PC-9 (cell line): ENCODE results near the gene CPA5. TPM values are rescaled to one million over a fixed set of nuclear protein-coding genes. Genes with fewer than 3 reads are reported as not detected.

Experiments used
- BruUV-seq: library from RNA; stranded (reverse); fragments of 400-500 nt; replicated peaks from 2 replicates; lab custom pipeline; 2021; lab: Mats Ljungman, UMichigan
- CTCF ChIA-PET: fragments of 300-600 bp; sonication (Branson Sonifier 250); formaldehyde crosslinking; loops from one replicate; lab custom pipeline; 2022; ENCODE audit warnings: antibody characterized with exemption; lab: Charles Lee
- POLR2A ChIA-PET: fragments of 300-600 bp; sonication (Branson Sonifier 250); formaldehyde crosslinking; loops from one replicate; lab custom pipeline; 2022; ENCODE audit warnings: antibody characterized with exemption; ENCODE audit not compliant: unreplicated experiment; lab: Charles Lee
- DNase-seq, 2 experiments: peaks; one replicate each; pipeline versions ENCODE4 v3.0.0 to v3.0.0-alpha.2; 2015 to 2022; ENCODE audit warnings: mixed read lengths in 1 of 2
- H2AFZ ChIP-seq: fragments of 200-600 bp; sonication (generic); 2 replicates; pipeline ENCODE4 v1.8.1; 2017; ENCODE audit warnings: antibody characterized with exemption
- H3F3A ChIP-seq: fragments of 200-600 bp; sonication (generic); 2 replicates; pipeline ENCODE4 v1.8.1; 2017; ENCODE audit warnings: antibody characterized with exemption, mild to moderate bottlenecking, low read depth; ENCODE audit not compliant: insufficient read depth
- H3K27ac ChIP-seq: fragments of 200-600 bp; sonication (generic); 2 replicates; pipeline ENCODE4 v1.6.1; 2016; ENCODE audit warnings: mixed run types
- H3K27me3 ChIP-seq: fragments of 200-600 bp; sonication (generic); 2 replicates; pipeline ENCODE4 v1.6.1; 2016; ENCODE audit warnings: low read depth, mixed run types; ENCODE audit not compliant: insufficient read depth
- H3K36me3 ChIP-seq: fragments of 200-600 bp; sonication (generic); 2 replicates; pipeline ENCODE4 v1.6.1; 2016; ENCODE audit warnings: low read depth, mixed run types
- H3K4me1 ChIP-seq: fragments of 200-600 bp; sonication (generic); replicated peaks from 2 replicates; pipeline ENCODE4 v1.6.1; 2016; ENCODE audit warnings: mixed run types; ENCODE audit not compliant: insufficient read depth
- H3K4me2 ChIP-seq: fragments of 200-600 bp; sonication (generic); 2 replicates; pipeline ENCODE4 v1.6.1; 2017; ENCODE audit warnings: mixed run types
- H3K4me3 ChIP-seq: fragments of 200-600 bp; sonication (generic); 2 replicates; pipeline ENCODE4 v1.6.1; 2016; ENCODE audit warnings: mixed run types
- H3K79me2 ChIP-seq: fragments of 200-600 bp; sonication (generic); 2 replicates; pipeline ENCODE4 v1.6.1; 2017; ENCODE audit warnings: low read depth, mixed run types
- H3K9me2 ChIP-seq: fragments of 200-600 bp; sonication (generic); 2 replicates; pipeline ENCODE4 v1.8.1; 2017; ENCODE audit warnings: mild to moderate bottlenecking; ENCODE audit not compliant: insufficient read depth
- H3K9me3 ChIP-seq: fragments of 200-600 bp; sonication (generic); 2 replicates; pipeline ENCODE4 v1.8.1; 2016; ENCODE audit warnings: low read depth; ENCODE audit not compliant: insufficient read depth
- H4K20me1 ChIP-seq: fragments of 200-600 bp; sonication (generic); 2 replicates; pipeline ENCODE4 v1.8.1; 2017; ENCODE audit not compliant: insufficient read depth
- CTCF ChIP-seq: fragments of 200-600 bp; sonication (generic); conservative IDR thresholded peaks from 2 replicates; pipeline ENCODE4 v1.6.1; 2017; ENCODE audit warnings: mixed run types, antibody characterized with exemption, mild to moderate bottlenecking, moderate library complexity
- EZH2 ChIP-seq: fragments of 200-600 bp; sonication (generic); IDR thresholded peaks from 2 replicates; pipeline ENCODE4 v1.8.0; 2017; ENCODE audit warnings: antibody characterized with exemption, low read depth
- intact Hi-C: fragments of 100-400 bp; cut with micrococcal nuclease; formaldehyde crosslinking; loops from one replicate; pipeline ENCODE4 v1.10.0; 2022; ENCODE audit not compliant: unreplicated experiment
- total RNA-seq: library from RNA; stranded (reverse); gene quantifications from 2 replicates; pipeline ENCODE4 v1.2.3, GENCODE V29; 2021

CPA5 gene
- total RNA-seq, 1 experiment from 2014 or later: not detected

GRCh38 chr7:130362251-130362816, 17.7 kb downstream of the CPA5 start:
- CTCF ChIA-PET: no interaction called here
- POLR2A ChIA-PET: no interaction called here
- intact Hi-C loops: no loop called here

DNA sequence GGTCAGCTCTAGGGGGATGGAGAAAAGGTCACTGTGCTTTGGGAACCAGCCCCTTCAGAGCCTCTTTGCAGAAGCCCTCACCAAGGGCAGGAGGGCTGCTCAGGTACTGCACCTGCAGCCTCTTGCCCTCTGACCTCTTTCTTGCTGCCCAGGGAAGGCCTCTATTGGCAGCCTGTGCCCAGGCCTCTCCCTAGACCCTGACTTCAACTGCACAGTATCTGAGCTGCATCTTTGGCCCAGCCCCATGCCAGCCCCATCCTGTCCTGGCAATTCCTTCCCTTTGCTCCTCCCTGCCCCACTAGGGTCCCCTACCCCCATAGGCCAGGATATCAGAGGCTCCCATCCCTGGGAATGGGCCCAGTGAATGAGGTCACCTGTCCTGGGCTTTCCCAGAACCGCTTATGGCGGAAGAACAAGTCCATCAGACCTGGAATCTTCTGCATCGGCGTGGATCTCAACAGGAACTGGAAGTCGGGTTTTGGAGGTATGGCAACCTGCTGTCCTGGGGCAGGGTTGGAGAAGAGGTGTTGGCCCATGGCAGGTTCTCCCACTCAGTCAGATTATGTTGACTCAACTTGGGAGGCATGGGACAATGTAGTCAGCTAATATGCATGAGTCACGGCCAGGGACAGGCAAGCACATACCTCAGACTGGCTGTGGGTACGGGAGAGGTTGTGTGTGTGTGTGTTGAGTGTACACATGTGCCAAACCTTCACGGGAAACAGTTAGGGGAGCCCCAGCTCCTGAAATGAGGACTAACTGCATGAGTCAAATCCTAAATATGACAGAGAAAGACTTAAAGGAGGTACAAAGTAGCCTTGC, 18.6 kb downstream of the CPA5 start:
- H3K36me3 ChIP-seq: no peaks in the 10 kb centered on the region
- peaks cover 49% of the 10 kb centered on the region for H3K4me1 ChIP-seq
- POLR2A ChIA-PET: no interaction called here
- H4K20me1 ChIP-seq: no peaks in the 10 kb centered on the region
- peak overlapping the region; percentile 58 for H3K27ac ChIP-seq
- H2AFZ ChIP-seq: peak overlapping the region; percentile 65
- H3K9me2 ChIP-seq: no peaks in the 10 kb centered on the region
- intact Hi-C loops: no loop called here
- peak; percentile 71 to 96 for DNase-seq
- peak overlapping the region; percentile 27 for H3K4me2 ChIP-seq
- peaks cover 6% of the 10 kb centered on the region; the same call in 1 of the 2 replicates for H3K9me3 ChIP-seq
- BruUV-seq: no TSS peak
- H3K4me3 ChIP-seq: no peak overlapping the region
- TF ChIP-seq CTCF (no peak), EZH2 (no peak)
- H3K79me2 ChIP-seq: no peaks in the 10 kb centered on the region
- H3F3A ChIP-seq: peaks cover 27% of the 10 kb centered on the region; the same call in 1 of the 2 replicates
- no peaks in the 10 kb centered on the region for H3K27me3 ChIP-seq
- CTCF ChIA-PET: no interaction called here

More at GRCh38 chr7:130362251-130362816, 17.7 kb downstream of the CPA5 start:
- no peak for DNase-seq
- H3K4me3 ChIP-seq: no peak overlapping the region
- H3K4me1 ChIP-seq: peaks cover 56% of the 10 kb centered on the region
- no TSS peak for BruUV-seq
- no peaks in the 10 kb centered on the region for H3K79me2 ChIP-seq
- peaks cover 6% of the 10 kb centered on the region; the same call in 1 of the 2 replicates for H3K9me3 ChIP-seq
- no peak overlapping the region for H3K4me2 ChIP-seq
- H2AFZ ChIP-seq: no peak overlapping the region
- H3K36me3 ChIP-seq: no peaks in the 10 kb centered on the region
- H3F3A ChIP-seq: peaks cover 31% of the 10 kb centered on the region
- no peaks in the 10 kb centered on the region for H4K20me1 ChIP-seq
- H3K27ac ChIP-seq: no peak overlapping the region
- TF ChIP-seq EZH2 (no peak), CTCF (no peak)
- H3K9me2 ChIP-seq: no peaks in the 10 kb centered on the region
- no peaks in the 10 kb centered on the region for H3K27me3 ChIP-seq

DNA sequence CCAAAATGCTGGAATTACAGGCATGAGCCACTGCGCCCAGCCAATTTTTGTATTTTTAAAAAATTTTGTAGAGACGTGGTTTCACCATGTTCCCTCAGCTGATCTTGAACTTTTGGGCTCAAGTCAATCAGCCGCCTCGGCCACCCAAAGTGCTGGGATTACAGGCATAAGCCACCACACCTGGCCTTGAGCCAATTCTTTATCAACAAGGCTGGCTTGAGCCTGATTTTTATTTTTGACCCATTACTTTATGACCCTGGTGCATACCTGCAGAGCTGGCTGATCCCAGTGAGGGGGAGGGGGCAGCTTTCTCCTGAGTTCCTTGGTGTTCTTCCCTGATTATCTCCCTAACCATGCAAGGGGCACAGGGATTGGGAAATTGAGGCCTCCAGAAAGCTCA, 19.8 kb downstream of the CPA5 start:
- Histone ChIP-seq H4K20me1 (no peaks in the 10 kb centered on the region), H3K4me1 (peaks cover 51% of the 10 kb centered on the region), H3K9me2 (no peaks in the 10 kb centered on the region), H3K9me3 (peaks cover 3% of the 10 kb centered on the region; the same call in 1 of the 2 replicates), H3K79me2 (no peaks in the 10 kb centered on the region), H3F3A (peaks cover 22% of the 10 kb centered on the region; the same call in 1 of the 2 replicates), H3K27ac (no peak overlapping the region), H3K4me3 (no peak overlapping the region), H3K36me3 (no peaks in the 10 kb centered on the region), H3K4me2 (no peak overlapping the region), H2AFZ (no peak overlapping the region), H3K27me3 (no peaks in the 10 kb centered on the region)
- ChIA-PET POLR2A (no interaction called here), CTCF (no interaction called here)
- no peak for DNase-seq
- BruUV-seq: no TSS peak
- TF ChIP-seq EZH2: no peak
- intact Hi-C loops: no loop called here
